ENCODE data around the gene CLEC12A. TPM values are rescaled to one million over a fixed set of nuclear protein-coding genes. Genes with fewer than 3 reads are reported as not detected.
"Not testable (repeated sequence)": the region's sequence is repeated elsewhere in the genome, so short reads cannot be mapped to it uniquely, and the experiment has no call there.

CLEC12A gene
- total RNA-seq, 1 donor from 2014 or later, result 7.5 TPM

DNA sequence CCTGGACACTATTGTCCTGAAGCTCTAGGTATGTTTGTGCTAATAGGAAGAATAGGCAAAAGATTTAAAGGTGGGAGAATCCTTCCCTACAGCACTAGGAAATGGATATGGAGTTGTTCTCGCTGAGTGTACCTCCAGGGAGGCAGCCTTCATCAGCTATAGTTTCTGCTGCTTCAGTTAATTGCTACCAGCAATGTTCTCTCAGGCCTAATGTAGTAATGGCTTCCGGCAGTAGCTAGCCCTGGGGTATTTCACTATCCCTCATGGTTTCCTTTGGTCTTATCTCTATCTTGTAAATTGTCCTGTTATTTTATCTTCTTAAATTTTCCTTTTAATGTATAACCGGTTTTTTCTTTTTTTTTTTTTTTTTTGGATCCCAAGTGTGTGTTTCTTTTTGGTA lies 9.3 kb upstream of the CLEC12A start:
- DNase-seq (ENCODE audit: low spot score), result no peak

GRCh38 chr12:9969673-9970072 lies 1.5 kb upstream of the CLEC12A start:
- no peak for DNase-seq (ENCODE audit: low spot score)

DNA sequence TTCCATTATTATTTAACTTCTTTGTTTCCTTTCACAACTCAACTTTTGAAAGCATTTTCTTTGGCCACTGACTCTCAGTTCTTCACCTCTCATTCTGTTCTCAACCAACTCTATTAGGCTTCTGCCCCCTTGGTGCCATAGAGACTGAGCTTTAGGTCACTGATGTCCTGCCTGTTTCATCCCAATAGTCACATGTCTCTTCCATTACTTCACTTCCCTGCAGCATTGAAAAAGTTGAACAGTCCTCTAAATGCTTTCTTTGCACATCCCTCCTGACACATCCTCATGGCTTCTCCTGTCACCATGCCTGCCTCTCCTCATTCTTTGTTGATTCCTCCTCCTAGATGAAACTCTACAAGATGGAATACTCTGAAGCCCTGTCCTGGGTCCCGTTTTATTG lies 2.7 kb downstream of the CLEC12A start:
- no peak for DNase-seq (ENCODE audit: low spot score)

DNA sequence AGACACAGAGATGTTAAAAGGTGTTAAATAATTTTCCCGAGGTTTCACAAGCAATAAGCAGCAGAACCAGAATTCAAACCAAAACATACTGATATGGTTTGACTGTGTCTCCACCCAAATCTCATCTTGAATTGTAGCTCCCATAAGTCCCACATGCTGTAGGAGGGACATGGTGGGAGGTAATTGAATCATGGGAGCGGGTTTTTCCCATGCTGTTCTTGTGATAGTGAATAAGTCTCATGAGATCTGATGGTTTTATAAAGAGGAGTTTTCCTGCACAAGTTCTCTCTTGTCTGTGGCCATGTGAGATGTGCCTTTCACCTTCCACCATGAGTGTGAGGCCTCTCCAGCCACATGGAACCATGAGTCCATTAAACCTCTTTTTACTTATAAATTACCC lies 3.5 kb downstream of the CLEC12A start:
- DNase-seq (ENCODE audit: low spot score), result not testable (repeated sequence)

DNA sequence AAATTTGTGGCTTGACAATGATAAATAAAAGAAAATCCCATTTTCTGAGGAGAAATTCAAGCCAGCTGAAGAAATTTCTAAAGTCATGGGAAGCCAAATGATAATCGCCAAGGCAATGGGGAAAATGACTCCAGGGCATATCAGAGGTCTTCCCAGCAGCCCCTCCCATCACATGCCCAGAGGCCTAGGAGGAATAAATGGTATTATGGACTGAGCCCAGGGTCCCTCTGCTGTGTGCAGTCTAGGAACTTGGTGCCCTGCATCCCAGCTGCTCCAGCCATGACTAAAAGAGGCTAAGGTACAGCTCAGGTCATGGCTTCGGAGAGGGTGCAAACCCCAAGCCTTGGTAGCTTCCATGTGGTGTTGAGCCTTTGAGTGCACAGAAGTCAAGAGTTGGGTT lies 4.4 kb downstream of the CLEC12A start:
- no peak for DNase-seq (ENCODE audit: low spot score)

DNA sequence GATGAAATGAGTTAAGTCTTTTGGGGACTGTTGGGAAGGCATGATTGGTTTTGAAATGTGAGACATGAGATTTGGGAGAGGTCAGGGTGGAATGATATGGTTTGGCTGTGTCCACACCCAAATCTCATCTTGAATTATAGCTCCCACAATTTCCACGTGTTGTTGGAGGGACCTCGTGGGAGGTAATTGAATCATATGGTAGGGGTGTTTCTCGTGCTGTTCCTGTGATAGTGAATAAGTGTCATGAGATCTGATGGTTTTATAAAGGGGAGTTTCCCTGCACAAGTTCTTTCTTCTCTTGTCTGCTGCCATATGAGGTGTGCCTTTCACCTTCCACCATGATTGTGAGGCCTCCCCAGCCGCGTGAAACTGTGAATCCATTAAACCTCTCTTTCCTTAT lies 5.4 kb downstream of the CLEC12A start:
- DNase-seq (ENCODE audit: low spot score), result not testable (repeated sequence)

DNA sequence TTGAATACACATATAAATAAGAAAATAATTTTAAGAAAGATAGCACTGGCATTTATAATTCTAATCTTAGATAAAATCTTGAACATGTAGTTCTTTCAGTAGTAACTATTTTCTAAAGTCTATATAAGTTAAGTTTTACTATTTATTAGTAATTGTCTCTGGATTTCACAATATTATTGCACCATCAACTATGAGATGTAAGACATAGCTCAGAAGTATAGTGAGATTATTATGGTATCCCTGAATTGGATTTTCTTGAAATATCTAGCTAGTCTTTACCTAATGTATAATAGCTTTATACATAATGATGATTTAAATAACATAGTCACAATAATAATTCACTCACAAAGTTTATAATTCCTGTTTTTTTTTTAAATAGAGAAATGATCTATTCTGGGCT lies 6.7 kb downstream of the CLEC12A start:
- no peak for DNase-seq (ENCODE audit: low spot score)

GRCh38 chr12:9980126-9980525 lies 8.9 kb downstream of the CLEC12A start:
- DNase-seq (ENCODE audit: low spot score), result no peak

DNA sequence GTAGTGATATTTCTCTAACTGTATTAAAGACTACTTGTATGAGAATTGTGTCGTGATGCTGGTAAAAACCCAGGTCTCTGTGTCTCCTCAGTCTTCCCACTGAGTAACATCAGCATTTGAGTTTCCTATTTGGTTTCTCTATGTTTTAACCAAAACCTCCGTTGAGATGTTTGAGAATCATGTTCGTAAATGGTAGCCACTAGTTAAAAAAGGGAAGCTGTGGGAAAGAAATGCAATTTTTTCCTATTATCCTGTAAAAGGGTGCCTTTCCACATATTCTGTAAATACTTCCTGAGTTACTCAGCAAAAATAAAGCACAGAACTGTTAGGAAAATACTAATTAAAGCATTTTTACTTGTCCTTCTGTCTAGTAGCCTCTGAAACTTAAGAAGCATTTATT lies 20.7 kb downstream of the CLEC12A start:
- no peak for DNase-seq (ENCODE audit: low spot score)

- no peak for DNase-seq (ENCODE audit: low spot score)
These were observed 21.1 kb downstream of the CLEC12A start for GRCh38 chr12:9992296-9992695.

DNA sequence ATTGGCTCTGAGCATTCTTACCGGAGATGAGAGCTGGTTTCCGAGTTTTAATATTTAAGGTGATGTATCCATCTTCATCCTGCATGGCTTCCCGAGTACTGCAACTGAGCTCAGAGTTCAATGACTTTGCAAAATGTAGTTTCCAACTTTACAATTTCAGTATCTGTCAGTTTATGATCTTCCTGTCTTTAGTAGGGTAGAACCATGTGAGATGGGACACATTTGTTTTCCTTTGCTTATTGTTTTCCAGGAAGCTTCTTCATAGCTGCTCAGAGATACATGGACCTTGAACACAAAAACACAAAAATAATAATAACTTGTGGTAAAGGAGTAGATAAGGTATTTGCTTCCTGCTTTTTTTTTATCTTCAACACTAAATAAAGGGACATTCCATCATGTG lies 27.8 kb downstream of the CLEC12A start, which contains the start of gene CLEC1B:
TSS of gene CLEC1B (minus strand) at position 106 of the 400 bp plus-strand sequence. CDS start at position 85, 21 bp downstream.
- no peak for DNase-seq (ENCODE audit: low spot score)

GRCh38 chr12:10001171-10001776 lies 30.1 kb downstream of the CLEC12A start:
- no peak for DNase-seq (ENCODE audit: low spot score)

DNA sequence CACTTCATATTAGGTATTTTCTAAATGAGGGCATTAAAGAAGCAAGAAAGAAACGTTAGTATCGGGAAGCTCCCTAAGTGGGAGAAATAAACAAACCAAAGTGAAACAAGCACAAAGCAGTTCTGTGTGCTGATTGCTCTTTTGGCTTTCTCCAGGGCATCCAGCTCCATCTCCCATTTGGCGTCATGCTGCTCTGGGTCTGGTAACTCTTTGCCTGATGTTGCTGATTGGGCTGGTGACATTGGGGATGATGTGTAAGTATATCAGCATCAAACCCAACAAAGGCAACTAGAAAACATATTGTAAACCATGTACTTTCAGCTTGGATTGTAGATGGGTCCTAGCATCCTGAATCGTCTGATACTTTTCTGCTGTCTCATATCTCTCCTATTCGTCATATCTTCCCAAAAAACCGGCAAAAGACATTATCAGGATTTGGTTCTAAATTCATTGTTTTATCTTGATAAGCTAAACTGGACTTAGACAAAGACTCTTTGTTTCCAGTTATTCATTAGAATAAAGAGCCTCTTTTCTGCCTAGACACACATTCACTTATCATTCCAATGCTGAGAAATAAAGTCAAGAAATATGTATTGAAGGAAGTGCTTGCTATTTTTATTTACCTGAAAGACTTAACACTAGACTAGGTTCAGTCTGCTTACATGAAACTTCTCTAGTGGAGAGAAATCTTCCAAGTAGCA lies 41.6 kb downstream of the CLEC12A start:
- DNase-seq (ENCODE audit: low spot score), result no peak

DNA sequence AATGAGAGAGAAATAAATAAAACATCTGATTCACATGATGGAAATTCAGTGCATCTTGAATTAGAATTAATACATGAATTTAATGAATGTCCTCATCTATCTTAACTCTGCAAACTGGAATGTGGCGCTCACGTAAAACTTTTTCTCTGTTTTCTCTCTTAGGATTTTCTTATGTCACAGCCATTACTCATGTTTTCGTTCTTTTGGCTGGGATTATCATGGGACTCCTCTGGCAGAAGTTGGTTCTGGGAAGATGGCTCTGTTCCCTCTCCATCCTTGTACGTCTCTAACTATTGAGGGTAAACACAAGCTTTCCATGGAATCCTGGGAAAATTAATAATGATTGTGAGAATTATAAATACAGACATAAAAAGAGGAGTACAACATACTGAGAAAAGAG lies 44.2 kb downstream of the CLEC12A start:
- no peak for DNase-seq (ENCODE audit: low spot score)

- no peak for DNase-seq (ENCODE audit: low spot score)
These were observed 45.7 kb downstream of the CLEC12A start for GRCh38 chr12:10016881-10017280.

- no peak for DNase-seq (ENCODE audit: low spot score)
These were observed 47.2 kb downstream of the CLEC12A start for GRCh38 chr12:10018386-10018785.

DNA sequence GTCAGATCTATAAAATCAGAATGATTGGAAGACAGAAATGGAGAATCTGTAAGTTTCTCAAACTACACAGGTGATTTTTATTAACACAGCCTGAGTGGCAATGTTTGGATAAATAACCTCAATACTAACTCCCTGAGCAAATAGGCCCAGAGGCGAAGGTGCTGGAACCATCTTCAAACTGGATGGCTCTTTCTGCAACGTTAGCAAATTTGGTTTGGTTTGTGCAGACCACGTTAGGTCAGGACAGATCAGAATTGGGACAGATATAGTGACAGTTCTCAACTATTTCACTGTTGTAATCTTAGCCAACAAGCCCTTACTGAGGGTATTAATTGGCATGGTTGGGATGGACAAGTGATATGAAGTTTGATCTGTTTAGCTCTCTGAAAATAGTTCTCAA lies 50.1 kb downstream of the CLEC12A start:
- DNase-seq (ENCODE audit: low spot score), result no peak

DNA sequence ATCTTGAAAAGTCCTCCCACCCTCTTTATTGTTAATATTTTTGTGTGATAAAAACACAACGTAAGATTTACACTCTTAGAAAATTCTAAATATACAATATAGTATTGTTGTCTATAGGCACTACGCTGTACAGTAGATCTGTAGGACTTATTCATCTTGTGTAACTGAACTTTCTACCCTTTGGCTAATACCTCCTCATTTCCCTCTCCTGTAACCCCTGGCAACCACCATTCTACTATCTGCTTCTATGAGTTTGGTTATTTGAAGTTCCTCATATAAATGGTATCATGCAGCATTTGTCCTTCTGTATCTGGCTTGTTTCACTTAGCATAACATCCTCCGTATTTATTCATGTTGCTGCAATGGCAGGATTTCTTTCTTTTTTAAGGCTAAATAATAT lies 54.0 kb downstream of the CLEC12A start:
- no peak for DNase-seq (ENCODE audit: low spot score)

DNA sequence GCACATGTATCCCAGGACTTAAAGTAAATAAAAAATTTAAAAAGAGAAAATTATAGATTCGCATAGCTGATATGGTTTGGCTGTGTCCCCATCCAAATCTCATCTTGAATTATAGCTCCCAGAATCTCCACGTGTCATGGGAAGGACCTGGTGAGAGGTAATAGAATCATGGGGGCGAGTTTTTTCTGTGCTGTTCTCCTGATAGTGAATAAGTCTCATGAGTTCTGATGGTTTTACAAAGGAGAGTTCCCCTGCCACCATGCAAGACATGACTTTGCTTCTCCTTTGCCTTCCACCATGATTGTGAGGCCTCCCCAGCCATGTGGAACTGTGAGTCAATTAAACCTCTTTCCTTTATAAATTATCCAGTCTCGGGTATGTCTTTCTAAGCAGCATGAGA lies 55.5 kb downstream of the CLEC12A start:
- DNase-seq (ENCODE audit: low spot score), result not testable (repeated sequence)

GRCh38 chr12:10027311-10027710 lies 56.1 kb downstream of the CLEC12A start:
- DNase-seq (ENCODE audit: low spot score), result no peak

DNA sequence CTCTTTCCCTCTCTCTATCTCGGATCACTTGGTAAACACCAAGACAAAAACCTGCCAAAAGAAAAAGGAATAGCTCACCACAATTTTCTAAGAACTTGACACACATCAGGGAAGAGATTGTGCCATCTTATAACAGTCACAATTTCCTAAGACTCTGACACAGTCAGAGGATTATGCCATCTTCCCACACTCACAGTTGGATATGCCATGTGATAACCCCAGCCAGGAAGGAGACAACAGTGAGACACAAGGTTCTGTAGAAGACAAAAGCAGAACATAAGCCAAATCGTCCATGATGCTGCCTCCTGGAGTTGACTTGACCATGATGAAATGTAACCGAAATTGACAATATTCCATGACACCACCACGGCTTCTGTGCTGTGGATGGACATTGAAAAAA lies 56.5 kb downstream of the CLEC12A start:
- DNase-seq (ENCODE audit: low spot score), result no peak

DNA sequence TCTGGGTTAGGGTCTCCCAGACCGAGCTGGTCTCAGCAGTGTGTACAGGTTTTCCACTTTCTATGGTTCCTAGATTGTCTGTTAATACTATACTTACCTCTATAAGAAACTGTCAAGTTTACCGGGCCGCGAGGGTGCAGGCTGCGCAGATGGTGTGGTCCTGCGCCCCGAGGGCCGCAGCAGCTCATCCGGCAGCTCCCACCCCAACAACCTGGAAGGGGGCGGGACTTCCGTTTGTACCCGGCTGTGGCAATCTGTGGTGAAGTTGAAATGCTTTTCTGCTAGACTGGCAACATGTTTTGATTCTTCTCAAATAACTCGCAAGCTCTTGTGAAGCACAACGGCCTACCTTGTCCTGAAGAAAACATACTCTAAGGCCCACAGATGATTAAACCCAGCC lies 59.2 kb downstream of the CLEC12A start, which contains the start of gene CLEC9A:
TSS of gene CLEC9A (plus strand) at position 237 of the 400 bp plus-strand sequence. CDS start 22,006 bp downstream, outside the sequence.
- no peak for DNase-seq (ENCODE audit: low spot score)

GRCh38 chr12:10031321-10031720 lies 60.1 kb downstream of the CLEC12A start:
- DNase-seq (ENCODE audit: low spot score), result no peak

Measured in mesenteric fat pad (tissue), 1 donor.